HepG2 (cell line): ENCODE data around the gene ALDH7A1. TPM values are rescaled to one million over a fixed set of nuclear protein-coding genes. Genes with fewer than 3 reads are reported as not detected.

Experiments
- ATAC-seq: fragments of 200-7000 bp; cut with Tn5 transposase; 3 replicates; pipeline ENCODE4 v1.9.1; 2020; ENCODE audit warnings: mild to moderate bottlenecking, moderate library complexity
- BruUV-seq: library from RNA; stranded (reverse); fragments of 400-500 nt; replicated peaks from 2 replicates; lab custom pipeline; 2021; lab: Mats Ljungman, UMichigan
- CTCF ChIA-PET: fragments of 300-600 bp; formaldehyde crosslinking; extraction: SDS; loops from one replicate; lab custom pipeline; 2021; ENCODE audit warnings: low total read pairs, inconsistent platforms, low intra/inter-chr PET ratio; lab: Yijun Ruan, JAX
- POLR2A ChIA-PET: fragments of 350-600 bp; sonication (Branson Sonifier 250); formaldehyde crosslinking; loops from one replicate; lab custom pipeline; 2020; ENCODE audit warnings: antibody characterized with exemption, inconsistent platforms; lab: Yijun Ruan, JAX
- DNase-seq: peaks from one replicate; pipeline ENCODE4 v3.0.0-alpha.2; 2015; ENCODE audit warnings: low spot score
- FAIRE-seq: peaks from 3 replicates; lab custom pipeline; 2011; peaks lifted over from hg19 to GRCh38; lab: Jason Lieb, UNC
- H2AFZ ChIP-seq: one replicate; pipeline ENCODE4 v1.6.1; 2011; ENCODE audit warnings: low read length, inconsistent platforms
- H3K27ac ChIP-seq: fragments of 300-600 bp; 3 replicates; pipeline ENCODE4 v1.8.0; 2011; ENCODE audit warnings: mixed run types, mild to moderate bottlenecking, mixed read lengths, low read length, inconsistent platforms; ENCODE audit not compliant: insufficient read depth; ENCODE audit errors: extremely low read length
- H3K27me3 ChIP-seq, 2 experiments: fragments of 200-600 bp in 1 of 2; 2 replicates in 1 of 2; 3 replicates in 1 of 2; pipeline versions ENCODE4 v1.6.0 to v1.8.0; 2011; ENCODE audit warnings: low read length in 2 of 2, mild to moderate bottlenecking in 2 of 2, moderate library complexity in 2 of 2, inconsistent platforms in 1 of 2; ENCODE audit not compliant: insufficient read depth in 2 of 2, control insufficient read depth in 1 of 2
- H3K36me3 ChIP-seq, 2 experiments: fragments of 200-600 bp in 1 of 2; replicated peaks in 1 of 2; 2 replicates in 1 of 2; 3 replicates in 1 of 2; pipeline versions ENCODE4 v1.5.1 to v1.8.0; 2011; ENCODE audit warnings: low read length in 2 of 2, inconsistent platforms in 1 of 2; ENCODE audit not compliant: insufficient read depth in 2 of 2, control insufficient read depth in 1 of 2
- H3K4me1 ChIP-seq: 2 replicates; pipeline ENCODE4 v1.5.1; 2012; ENCODE audit warnings: low read length, inconsistent platforms; ENCODE audit not compliant: insufficient read depth
- H3K4me2 ChIP-seq: 2 replicates; pipeline ENCODE4 v1.6.0; 2011; ENCODE audit warnings: low read depth, low read length, inconsistent platforms
- H3K4me3 ChIP-seq, 3 experiments: fragments of 200-600 bp in 1 of 3; sonication (generic), shearing (Covaris generic) in 1 of 3; replicated peaks in 1 of 3; 2 replicates each; pipeline ENCODE4 v1.5.1; 2011 to 2016; ENCODE audit warnings: low read length in 3 of 3, inconsistent platforms in 2 of 3, low read depth in 2 of 3, mild to moderate bottlenecking in 2 of 3, control low read depth in 1 of 3, mixed read lengths in 1 of 3; ENCODE audit not compliant: insufficient read depth in 1 of 3
- H3K79me2 ChIP-seq: one replicate; pipeline ENCODE4 v1.6.1; 2011; ENCODE audit warnings: low read length, inconsistent platforms; ENCODE audit not compliant: insufficient read depth
- H3K9ac ChIP-seq: 2 replicates; pipeline ENCODE4 v1.6.0; 2011; ENCODE audit warnings: mild to moderate bottlenecking, low read depth, low read length, inconsistent platforms; ENCODE audit not compliant: insufficient read depth
- H3K9me3 ChIP-seq: 2 replicates; pipeline ENCODE4 v1.5.1; 2012; ENCODE audit warnings: mild to moderate bottlenecking, low read length
- H4K20me1 ChIP-seq: 2 replicates; pipeline ENCODE4 v1.6.0; 2011; ENCODE audit warnings: inconsistent platforms, mild to moderate bottlenecking, low read length, moderate library complexity; ENCODE audit not compliant: insufficient read depth
- CEBPB ChIP-seq: IDR thresholded peaks from 2 replicates; pipeline ENCODE4 v1.6.1; 2011; ENCODE audit warnings: low read depth, low read length, improper control_type of control experiment, borderline replicate concordance
- PLRG1 ChIP-seq: fragments of 450-650 bp; conservative IDR thresholded peaks from 2 replicates; pipeline ENCODE4 v1.6.1; 2016
- POLR2AphosphoS5 ChIP-seq: IDR thresholded peaks from 2 replicates; pipeline ENCODE4 v1.6.1; 2012; ENCODE audit warnings: low read depth, low read length
- ZC3H13 ChIP-seq: sonication (generic); formaldehyde crosslinking; IDR thresholded peaks from 2 replicates; pipeline ENCODE4 v1.8.1; 2023; ENCODE audit warnings: mild to moderate bottlenecking, missing genetic modification reagents, moderate library complexity
- ZFP36L1 ChIP-seq: sonication (generic); formaldehyde crosslinking; IDR thresholded peaks from 2 replicates; pipeline ENCODE4 v1.8.0; 2022; ENCODE audit warnings: mild to moderate bottlenecking, missing genetic modification reagents, moderate library complexity
- ZNF432 ChIP-seq: sonication (generic); formaldehyde crosslinking; IDR thresholded peaks from 2 replicates; pipeline ENCODE4 v1.5.0; 2020; ENCODE audit warnings: missing genetic modification reagents, mild to moderate bottlenecking, borderline replicate concordance
- ZNF670 ChIP-seq: sonication (generic); formaldehyde crosslinking; IDR thresholded peaks from 2 replicates; pipeline ENCODE4 v1.8.0; 2022; ENCODE audit warnings: mild to moderate bottlenecking, missing genetic modification reagents, borderline replicate concordance
- WGBS: methylation state at CpG from one replicate; pipeline ENCODE4 v1.1.6; 2017; ENCODE audit warnings: low lambda C conversion rate; 5-methylcytosine and 5-hydroxymethylcytosine counted together
- in situ Hi-C: cut with HindIII; loops from 2 replicates; pipeline ENCODE4 v1.10.0; 2017; ENCODE audit warnings: low pct_unique_long_range_greater_than_20kb; ENCODE audit not compliant: extremely low pct_ligation_motif_present
- intact Hi-C: fragments of 100-400 bp; cut with micrococcal nuclease; formaldehyde crosslinking; loops from one replicate; pipeline ENCODE4 v1.10.0; 2022; ENCODE audit not compliant: unreplicated experiment
- polyA plus RNA-seq, 8 experiments: library from polyadenylated mRNA; depleted of rRNA in 3 of 8; stranded (reverse) in 7 of 8; unstranded in 1 of 8; fragments of >200 nt; fragmentation: Illumina TruSeq in 4 of 8; extraction: Trizol in 4 of 8; gene quantifications; 2 replicates each; pipeline versions ENCODE4 v1.2.1 to v1.2.3, GENCODE V29; 2011 to 2016; ENCODE audit warnings: low read depth in 4 of 8, missing spikeins in 1 of 8, mixed read lengths in 1 of 8; ENCODE audit not compliant: insufficient read depth in 1 of 8
- total RNA-seq, 5 experiments: library from RNA; depleted of rRNA; stranded (reverse); fragments of >200 nt; fragmentation: Illumina TruSeq; extraction: Trizol; gene quantifications; 2 replicates each; pipeline ENCODE4 v1.2.3, GENCODE V29; 2016; ENCODE audit warnings: low read depth in 1 of 5

The ALDH7A1 gene
- total and polyA plus RNA-seq, 2 of the 13 experiments (the other 11 are each of a cell fraction or from before 2014, with no cell fraction given): 69.0 to 100 TPM

- Histone ChIP-seq H3K27ac (no peak overlapping the region), H3K36me3 (no peaks in the 10 kb centered on the region), H3K4me1 (no peaks in the 10 kb centered on the region), H3K9me3 (no peaks in the 10 kb centered on the region), H4K20me1 (no peaks in the 10 kb centered on the region), H3K4me3 (no peak overlapping the region), H3K27me3 (no peaks in the 10 kb centered on the region; a peak in 1 of 5 replicates), H2AFZ (no peak overlapping the region), H3K9ac (no peak overlapping the region), H3K79me2 (no peaks in the 10 kb centered on the region)
- DNase-seq: no peak
- no peak for FAIRE-seq
- POLR2A ChIA-PET: no interaction called here
- no TSS peak for BruUV-seq
- 61% methylated on average over 4 of the region's 4 CpGs for WGBS
- in situ Hi-C loops: no loop called here
- CTCF ChIA-PET: no interaction called here
- ATAC-seq: no peak
- TF ChIP-seq ZNF432 (no peak), ZFP36L1 (CRISPR knock-in tag) (no peak), POLR2AphosphoS5 (no peak), ZC3H13 (CRISPR knock-in tag) (no peak)
- TF ChIP-seq, all 625 proteins: peak for 0
- intact Hi-C loops: no loop called here
- H3K4me2 ChIP-seq: no peak overlapping the region
Observed at GRCh38 chr5:126506079-126506478, 88.9 kb downstream of the ALDH7A1 start.

GRCh38 chr5:126503602-126504104 is 91.4 kb downstream of the ALDH7A1 start:
- Histone ChIP-seq H3K4me2 (no peak overlapping the region), H3K4me3 (no peak overlapping the region), H3K4me1 (no peaks in the 10 kb centered on the region), H3K27ac (no peak overlapping the region), H3K9me3 (no peaks in the 10 kb centered on the region), H3K9ac (no peak overlapping the region), H3K79me2 (no peaks in the 10 kb centered on the region), H3K27me3 (no peaks in the 10 kb centered on the region; a peak in 1 of 5 replicates), H2AFZ (no peak overlapping the region), H3K36me3 (no peaks in the 10 kb centered on the region), H4K20me1 (no peaks in the 10 kb centered on the region)
- in situ Hi-C loops (no loop called here), intact Hi-C loops (no loop called here)
- DNase-seq (no peak), ATAC-seq (no peak), FAIRE-seq (no peak)
- TF ChIP-seq ZNF670 (no peak), PLRG1 (no peak), CEBPB (peak; percentile 80; the same call in 1 of the 2 replicates)
- 0% methylated on average over 5 of the region's 5 CpGs for WGBS
- CTCF ChIA-PET: no interaction called here
- BruUV-seq: no TSS peak
- POLR2A ChIA-PET: no interaction called here
